Stimulated activated CD4-positive, alpha-beta T cell treated with anti-CD3 and anti-CD28 coated beads, TNF-alpha, amount 100 ng/mL, for 4 hours (primary cell): ENCODE measurements around the gene PFKFB4.
"Not testable (repeated sequence)": the region's sequence is repeated elsewhere in the genome, so short reads cannot be mapped to it uniquely, and the experiment has no call there.

Experiments used
- DNase-seq, 3 experiments: peaks; one replicate each; pipeline ENCODE4 v3.0.0-alpha.2; 2020; ENCODE audit warnings: low read depth in 3 of 3

Gene PFKFB4

GRCh38 chr3:48560648-48561018 lies 4.0 kb upstream of the PFKFB4 start:
- no peak for DNase-seq

GRCh38 chr3:48558493-48559134 lies 2.0 kb upstream of the PFKFB4 start:
- no peak for DNase-seq

DNA sequence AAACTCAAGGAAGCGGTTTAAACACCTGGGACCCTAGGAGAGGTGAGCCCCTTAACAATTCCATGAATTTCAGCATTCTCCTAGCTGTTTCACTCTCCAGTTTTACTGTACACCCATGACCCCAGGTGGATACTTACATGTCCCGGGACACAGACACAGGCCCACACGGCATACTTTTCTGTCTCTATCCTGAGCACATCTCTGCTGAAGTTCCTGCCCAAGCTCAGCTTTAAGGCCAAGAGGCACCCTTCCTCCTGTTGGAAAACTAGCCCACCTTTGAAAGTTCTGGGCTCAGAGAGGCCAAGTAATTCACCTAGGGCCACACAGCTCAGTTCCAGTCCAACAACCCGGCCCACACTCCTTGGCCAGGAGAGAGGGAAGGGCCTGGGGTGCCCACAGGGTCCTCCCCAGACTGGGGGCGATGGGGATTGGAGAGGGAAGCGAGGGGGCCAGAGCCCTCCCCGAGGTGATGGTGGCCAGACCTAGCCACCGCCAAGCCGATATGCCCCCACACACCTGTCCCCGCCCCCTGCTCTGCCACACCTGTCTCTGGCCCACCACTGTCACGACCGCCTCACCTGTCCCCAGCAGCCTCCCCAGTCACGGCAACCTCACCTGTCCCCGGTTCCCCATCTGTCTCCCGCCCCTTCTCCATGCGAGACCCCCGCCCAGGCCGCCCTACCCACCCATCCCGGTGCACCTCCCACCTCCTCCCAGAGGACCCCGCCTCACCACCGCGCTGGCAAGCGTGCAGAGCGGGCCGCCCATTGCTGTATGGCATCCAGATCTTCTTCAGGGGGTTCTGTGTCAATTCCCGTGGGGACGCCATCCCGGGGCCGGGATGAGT lies 431 bp downstream of the PFKFB4 start:
- DNase-seq: no peak

GRCh38 chr3:48555231-48555948 lies 1.2 kb downstream of the PFKFB4 start:
- DNase-seq: no peak

DNA sequence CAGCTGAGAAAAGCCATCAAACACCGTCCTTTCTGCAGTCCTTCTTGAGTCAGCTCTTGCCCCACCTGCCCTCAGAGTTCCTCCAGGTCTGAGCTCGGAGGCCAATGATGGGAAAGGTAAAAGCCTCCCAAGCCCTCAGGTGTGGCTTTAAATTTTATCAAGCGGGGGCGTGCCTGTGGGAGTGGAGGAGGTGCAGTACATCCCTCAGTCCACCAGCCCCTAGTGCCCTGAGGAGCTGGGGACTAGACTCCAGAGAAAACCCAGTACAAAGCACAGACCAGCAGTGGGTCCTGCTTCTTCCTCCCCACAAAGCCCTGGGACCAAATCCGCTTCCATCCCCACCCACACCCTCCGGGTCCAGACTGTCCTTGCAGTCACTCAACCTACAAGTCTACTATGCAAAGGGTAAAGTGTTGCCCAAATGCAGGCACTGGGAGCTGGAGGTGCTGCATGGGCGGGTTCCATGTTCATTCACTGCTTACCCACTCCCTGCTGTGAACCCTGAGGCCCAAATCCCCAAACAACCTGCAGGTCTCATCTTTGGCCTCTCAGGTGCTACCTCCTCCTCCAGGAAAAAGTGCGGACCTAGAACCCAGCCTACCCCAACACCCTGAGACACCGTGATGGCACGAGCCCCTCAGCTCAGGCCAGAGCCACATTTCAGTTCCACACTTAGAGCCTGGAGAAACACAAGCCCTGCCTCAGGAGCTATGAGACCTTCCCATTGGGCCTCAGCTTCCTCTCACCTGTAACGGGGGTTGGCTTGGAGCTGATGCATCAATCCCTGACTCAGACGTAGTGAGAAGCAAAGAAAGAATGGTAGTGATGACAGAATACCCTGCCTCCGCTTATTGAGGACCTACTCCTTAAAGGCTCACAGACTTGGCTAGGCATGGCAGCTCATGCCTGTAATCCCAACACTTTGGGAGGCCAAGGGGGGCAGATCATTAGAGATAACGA lies 2.4 kb downstream of the PFKFB4 start:
- DNase-seq: no peak

- DNase-seq: no peak
Observed at GRCh38 chr3:48553361-48553760, 3.2 kb downstream of the PFKFB4 start.

DNA sequence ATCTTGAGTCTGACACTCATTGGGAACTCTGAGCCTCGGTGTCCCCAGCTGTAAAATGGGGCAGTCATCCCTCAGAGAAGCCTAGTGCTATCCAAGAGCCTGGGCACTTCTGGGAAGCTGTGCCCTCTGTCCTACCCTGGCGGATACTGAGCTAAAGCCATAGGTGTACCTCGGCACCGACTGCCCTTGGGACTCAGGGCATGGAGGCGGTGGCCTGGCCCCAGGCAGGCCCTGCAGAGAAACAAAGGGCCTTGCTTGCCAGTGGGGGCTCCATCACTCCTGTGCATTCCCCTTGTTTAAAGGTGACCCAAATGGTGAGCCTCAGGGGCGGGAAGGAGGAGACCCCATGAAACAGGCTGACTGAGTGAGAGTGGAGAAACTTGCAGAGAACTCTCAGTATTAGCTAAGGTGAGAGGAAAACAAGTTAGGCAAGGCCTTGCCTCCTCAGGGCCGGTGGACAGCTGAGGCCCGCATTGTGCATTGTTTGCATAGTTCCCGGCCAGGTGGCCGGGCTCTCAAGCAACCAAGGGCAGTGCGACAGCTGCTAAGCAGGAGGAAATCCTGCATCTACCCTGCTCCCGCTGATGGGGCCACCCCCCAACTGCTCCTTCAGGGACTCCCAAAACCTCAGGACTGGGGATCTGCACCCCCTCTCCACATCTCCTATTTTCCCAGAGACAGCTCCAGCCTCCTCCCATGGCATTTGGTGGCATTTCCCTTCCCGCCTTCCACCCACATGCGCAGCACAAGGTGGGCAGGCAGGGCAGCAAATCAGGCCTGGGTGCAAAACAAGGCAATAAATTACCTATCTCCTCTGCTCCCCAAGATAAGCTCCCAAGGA lies 4.3 kb downstream of the PFKFB4 start:
- no peak for DNase-seq

- DNase-seq: not testable (repeated sequence)
Observed at GRCh38 chr3:48551651-48552050, 5.0 kb downstream of the PFKFB4 start.

DNA sequence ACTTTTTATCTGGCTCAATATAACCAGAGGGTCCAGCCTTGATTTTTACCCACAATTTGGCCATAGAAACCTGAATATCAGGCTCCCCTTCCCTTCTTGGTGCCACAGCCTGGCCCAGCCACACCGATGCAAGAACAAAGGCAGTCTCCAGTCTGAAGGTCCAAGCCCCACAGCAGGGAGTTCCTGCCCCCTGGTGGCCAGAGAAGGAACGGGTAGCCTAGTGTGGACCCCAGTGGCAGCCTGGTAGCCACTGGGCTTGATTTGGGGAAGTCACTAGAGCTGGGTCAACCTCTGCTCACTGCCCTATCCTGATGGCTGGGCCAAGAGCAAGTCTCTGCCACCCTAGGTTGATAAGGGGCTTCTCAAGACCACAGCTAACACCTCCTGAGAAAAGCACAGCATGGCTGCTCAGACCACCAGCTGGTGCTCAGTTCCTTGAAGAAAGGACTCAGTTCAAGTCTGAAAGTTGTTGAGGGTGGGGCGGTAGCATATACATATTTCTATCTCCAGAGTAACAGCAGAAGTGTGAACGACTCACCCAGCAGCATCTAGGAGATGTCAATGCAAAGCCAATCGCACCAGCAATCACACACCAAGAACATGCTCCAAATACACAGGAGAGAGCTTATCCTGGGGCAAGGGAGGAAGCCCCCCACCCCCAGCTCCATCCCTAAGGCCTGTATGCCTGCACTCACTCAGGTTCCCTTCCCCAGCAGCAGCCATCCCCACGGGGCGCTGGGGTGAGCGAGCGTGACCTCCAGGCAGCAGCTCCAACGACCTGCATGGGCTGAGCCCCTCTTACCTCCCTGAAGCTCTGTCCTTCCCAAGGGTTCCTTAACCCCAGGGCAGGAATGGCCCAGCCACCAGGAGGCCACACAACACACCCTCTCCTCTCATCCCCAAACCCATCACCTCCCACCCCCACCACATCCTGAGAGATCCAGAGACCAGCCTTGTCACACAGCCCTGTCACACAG lies 7.6 kb downstream of the PFKFB4 start:
- DNase-seq: peak; percentile 70 to 78 (median 77)

DNA sequence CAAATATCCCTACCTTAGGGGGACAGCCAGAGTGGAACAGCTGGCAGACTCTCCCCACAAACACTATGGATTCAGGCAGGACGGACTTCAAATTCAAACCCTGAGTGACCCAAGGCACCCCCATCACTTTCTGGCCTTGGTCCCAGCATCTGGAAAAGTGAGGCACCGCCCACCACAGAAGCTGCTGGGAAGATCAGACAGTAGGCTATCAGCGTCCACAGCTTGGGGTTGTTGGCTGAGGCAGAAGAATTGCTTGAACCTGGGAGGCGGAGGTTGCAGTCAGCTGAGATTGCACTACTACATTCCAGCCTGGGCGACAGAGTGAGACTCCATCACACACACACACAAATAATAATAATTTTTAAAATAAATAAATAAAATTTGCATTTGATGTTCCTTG lies 8.5 kb downstream of the PFKFB4 start:
- DNase-seq: no peak

GRCh38 chr3:48546203-48546829 lies 10.3 kb downstream of the PFKFB4 start:
- DNase-seq: no peak

DNA sequence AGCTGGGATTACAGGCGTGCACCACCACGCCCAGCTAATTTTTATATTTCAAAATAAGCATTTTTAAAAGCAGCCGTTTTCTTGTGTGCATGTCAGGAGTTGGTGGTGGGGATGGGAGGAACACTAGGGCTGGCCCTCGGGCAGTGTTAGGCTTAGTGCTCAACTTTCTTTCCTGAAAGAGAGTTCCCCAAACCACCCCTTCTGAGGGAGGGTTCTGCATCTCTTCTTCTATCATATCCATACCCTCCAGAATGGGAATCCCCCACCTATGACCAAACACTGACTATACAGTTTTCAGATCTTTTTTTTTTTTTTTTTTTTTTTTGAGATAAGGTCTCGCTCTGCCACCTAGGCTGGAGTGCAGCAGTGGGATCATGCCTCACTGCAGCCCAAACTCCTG lies 12.5 kb downstream of the PFKFB4 start:
- no peak for DNase-seq

GRCh38 chr3:48543271-48543866 lies 13.2 kb downstream of the PFKFB4 start:
- DNase-seq: no peak

DNA sequence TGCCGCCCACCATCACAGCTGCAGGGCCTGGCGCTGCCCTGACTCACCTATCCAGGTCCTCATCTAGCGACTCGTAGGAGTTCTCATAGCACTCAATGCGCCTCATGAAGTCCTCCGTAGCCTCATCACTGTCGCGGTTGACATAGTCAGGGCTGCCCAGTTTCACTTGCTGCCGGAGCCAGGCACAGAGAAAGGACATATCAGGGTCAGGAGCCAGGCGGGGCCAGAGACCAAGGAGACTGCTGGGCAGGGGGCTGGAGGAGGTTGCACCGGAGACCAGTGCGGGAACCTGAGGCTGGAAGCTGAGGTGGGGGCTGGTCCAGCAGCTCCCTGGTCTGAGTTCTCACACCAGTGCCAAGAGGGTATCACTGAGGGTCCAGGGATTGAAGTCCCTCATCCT lies 18.2 kb downstream of the PFKFB4 start:
- no peak for DNase-seq

GRCh38 chr3:48536785-48537184 lies 19.8 kb downstream of the PFKFB4 start:
- no peak for DNase-seq

GRCh38 chr3:48536116-48536515 lies 20.5 kb downstream of the PFKFB4 start:
- DNase-seq: no peak

DNA sequence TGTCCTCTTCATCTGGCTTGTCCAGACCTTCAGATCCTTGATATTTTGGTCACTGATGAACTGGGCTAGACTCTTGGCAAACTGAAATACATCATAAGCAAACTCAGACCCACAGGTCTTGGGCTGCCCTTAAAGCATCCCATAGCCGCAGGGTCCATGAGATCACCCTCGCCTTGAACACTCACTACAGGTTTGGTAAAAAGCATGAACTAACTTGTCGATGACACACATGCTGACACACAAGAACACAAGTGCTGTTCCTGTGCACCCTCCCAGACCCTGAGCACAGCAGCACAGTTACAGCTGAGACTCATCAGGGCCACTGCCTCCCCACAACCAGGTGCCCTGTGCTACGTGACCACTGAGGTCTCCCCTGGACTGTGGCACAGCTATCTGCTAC lies 21.0 kb downstream of the PFKFB4 start:
- no peak for DNase-seq

DNA sequence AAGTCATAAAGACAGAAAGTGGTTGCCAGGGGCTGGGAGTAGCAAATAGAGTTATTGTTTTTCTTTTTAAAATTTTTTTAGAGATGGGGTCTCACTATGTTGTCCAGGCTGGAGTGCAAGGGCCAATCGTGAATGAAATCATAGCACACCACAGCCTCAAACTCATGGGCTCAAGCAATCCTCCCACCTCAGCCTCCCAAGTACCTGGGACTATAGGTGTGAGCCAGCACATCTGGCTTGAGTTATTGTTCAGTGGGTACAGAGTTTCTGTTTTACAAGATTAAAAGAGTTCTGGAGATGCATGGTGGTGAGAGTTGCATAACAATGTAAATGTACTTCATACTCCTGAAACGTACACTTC lies 23.6 kb downstream of the PFKFB4 start:
- no peak for DNase-seq
